ENCODE data around the gene DCLRE1C.

DNA sequence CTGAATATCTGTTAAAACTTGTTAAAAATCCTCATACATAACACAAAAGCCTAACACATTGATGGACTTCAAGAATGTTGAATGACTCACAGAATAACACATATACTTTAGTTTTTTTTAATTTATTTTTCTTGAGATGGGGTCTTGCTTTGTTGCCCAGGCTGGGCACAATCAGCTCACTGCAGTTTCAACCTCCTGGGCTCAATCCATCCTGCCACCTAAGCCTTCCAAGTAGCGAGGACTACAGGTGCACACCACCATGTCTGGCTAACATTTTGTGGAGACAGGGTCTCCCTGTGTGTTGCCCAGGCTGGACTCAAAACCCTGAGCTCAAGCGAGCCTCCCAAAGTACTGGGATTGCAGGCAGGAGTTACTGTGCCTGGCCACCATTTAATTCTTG is 47.1 kb downstream of the DCLRE1C start:
- TF ChIP-seq EZH2 (IDR thresholded peaks at IDR 0.05; ENCODE audit: insufficient read depth, poor library complexity, severe bottlenecking) (no peak), EZH2phosphoT487 (IDR thresholded peaks at IDR 0.05; ENCODE audit: insufficient read depth, low read depth) (no peak)

Measured in GM23248 (cell line).